Kidney epithelial cell (primary cell): Measurements from ENCODE around the gene SASH3. TPM values are rescaled to one million over a fixed set of nuclear protein-coding genes. Genes with fewer than 3 reads are reported as not detected.

ENCODE experiments used
- DNase-seq: peaks from one replicate; pipeline ENCODE4 v3.0.0-alpha.2; 2010; ENCODE audit warnings: low read depth
- H3K27me3 ChIP-seq: 2 replicates; pipeline ENCODE4 v1.6.0; 2011; ENCODE audit warnings: low read length; ENCODE audit not compliant: control insufficient read depth, insufficient read depth
- H3K36me3 ChIP-seq: 2 replicates; pipeline ENCODE4 v1.5.1; 2011; ENCODE audit warnings: low read length; ENCODE audit not compliant: control insufficient read depth, insufficient read depth
- H3K4me3 ChIP-seq: 2 replicates; pipeline ENCODE4 v1.5.1; 2011; ENCODE audit warnings: low read depth, mild to moderate bottlenecking, control low read depth, low read length
- CTCF ChIP-seq: IDR thresholded peaks from 2 replicates; pipeline ENCODE4 v1.5.1; 2011; ENCODE audit warnings: mild to moderate bottlenecking, moderate library complexity, low read length, control low read depth, inconsistent platforms; ENCODE audit not compliant: insufficient read depth, poor library complexity, severe bottlenecking
- total RNA-seq: library from RNA; depleted of rRNA; stranded (reverse); fragments of >200 nt; gene quantifications from 2 replicates; pipeline ENCODE4 v1.2.3, GENCODE V29; 2015

SASH3 gene
- total RNA-seq, 1 donor from 2014 or later: not detected

- no peak for DNase-seq
- no peak for TF ChIP-seq CTCF
- no peaks in the 10 kb centered on the region for H3K27me3 ChIP-seq
- H3K4me3 ChIP-seq: no peak overlapping the region
- no peaks in the 10 kb centered on the region for H3K36me3 ChIP-seq
Measured at GRCh38 chrX:129746557-129747470, 32.9 kb upstream of the SASH3 start.

- TF ChIP-seq CTCF: no peak
- Histone ChIP-seq H3K4me3 (no peak overlapping the region), H3K27me3 (no peaks in the 10 kb centered on the region), H3K36me3 (no peaks in the 10 kb centered on the region)
- no peak for DNase-seq
Measured at GRCh38 chrX:129747533-129747932, 32.2 kb upstream of the SASH3 start.

GRCh38 chrX:129748305-129748704 is 31.4 kb upstream of the SASH3 start:
- DNase-seq: no peak
- TF ChIP-seq CTCF: no peak
- Histone ChIP-seq H3K4me3 (no peak overlapping the region), H3K27me3 (no peaks in the 10 kb centered on the region), H3K36me3 (no peaks in the 10 kb centered on the region)

- TF ChIP-seq CTCF: no peak
- DNase-seq: no peak
- no peaks in the 10 kb centered on the region for H3K36me3 ChIP-seq
- H3K4me3 ChIP-seq: no peak overlapping the region
- no peaks in the 10 kb centered on the region for H3K27me3 ChIP-seq
Measured at GRCh38 chrX:129749069-129749468, 30.7 kb upstream of the SASH3 start.

GRCh38 chrX:129750971-129751370 is 28.8 kb upstream of the SASH3 start:
- H3K27me3 ChIP-seq: peaks cover 2% of the 10 kb centered on the region
- H3K4me3 ChIP-seq: no peak overlapping the region
- H3K36me3 ChIP-seq: no peaks in the 10 kb centered on the region
- no peak for DNase-seq
- TF ChIP-seq CTCF: no peak
